GM03348 (cell line): ENCODE results near the gene KBTBD12.

Source experiments
- DNase-seq: peaks from one replicate; pipeline ENCODE4 v3.0.0; 2012; ENCODE audit warnings: low spot score

Gene KBTBD12

DNA sequence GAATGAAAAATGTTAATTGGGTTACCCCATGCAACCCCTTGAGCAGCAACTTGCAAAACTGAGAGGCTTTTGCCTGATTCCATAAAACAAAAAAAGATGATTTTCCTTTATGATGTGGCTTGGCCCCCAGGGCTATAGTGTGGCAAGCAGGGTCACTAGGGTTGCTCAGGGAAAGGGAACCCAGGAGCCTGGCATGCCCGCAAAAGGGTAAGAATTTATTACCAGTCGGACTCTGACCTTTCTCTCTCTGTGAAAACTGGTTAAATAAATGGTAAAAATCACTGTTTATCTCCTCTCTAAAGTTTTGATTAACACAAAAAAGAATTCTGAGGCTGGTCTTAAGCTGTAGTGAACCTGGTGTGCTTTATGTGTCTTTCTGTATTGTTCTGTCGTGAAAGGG, 99.5 kb downstream of the KBTBD12 start:
- no peak for DNase-seq

DNA sequence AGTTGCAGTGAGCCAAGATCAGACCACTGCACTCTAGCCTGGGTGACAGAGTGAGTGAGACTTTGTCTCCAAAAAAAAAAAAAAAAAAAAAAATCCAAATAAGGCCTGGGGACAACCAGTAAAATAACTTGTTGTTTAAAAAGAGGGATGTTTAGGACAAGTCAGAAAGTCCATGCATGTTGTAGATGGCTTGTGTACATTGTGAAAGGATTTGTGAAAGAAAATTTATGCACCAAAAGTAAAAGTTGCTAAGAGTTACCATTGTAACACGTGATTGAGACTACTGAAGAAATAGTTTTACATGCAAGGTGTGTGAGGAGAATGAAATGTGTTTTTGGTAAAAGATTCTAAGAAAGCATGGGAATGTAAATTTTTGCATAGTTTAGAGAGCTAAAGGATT, 101.5 kb downstream of the KBTBD12 start:
- DNase-seq: no peak

DNA sequence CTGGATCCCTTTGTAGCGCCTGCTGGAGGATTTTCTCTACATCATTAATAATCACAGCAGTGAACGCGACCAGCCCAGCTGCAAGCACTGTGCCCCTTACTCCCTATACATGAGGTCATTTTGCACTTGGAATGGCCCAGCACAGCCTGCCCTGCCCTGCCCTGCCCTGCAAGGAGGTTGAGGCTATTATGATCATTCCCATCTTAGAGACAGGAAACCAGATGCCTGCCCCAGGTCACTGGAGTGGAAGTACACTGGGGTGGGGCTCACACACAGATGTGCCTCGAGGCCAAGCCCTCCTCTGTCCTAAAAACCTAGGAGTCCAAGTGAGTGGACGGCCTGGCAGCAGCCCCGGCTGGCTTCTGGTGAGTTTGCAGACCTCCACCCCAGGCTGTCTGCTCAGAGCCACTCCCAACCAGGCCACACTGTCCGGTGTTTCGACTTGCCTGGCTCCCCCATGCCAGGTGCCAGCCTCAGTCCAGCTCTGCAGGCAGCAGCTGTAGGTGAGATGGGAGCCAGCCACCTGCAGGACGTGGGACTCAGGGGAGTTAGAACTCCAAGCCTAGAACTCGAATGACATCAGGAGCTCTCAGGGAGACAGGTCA, 106.8 kb downstream of the KBTBD12 start:
- DNase-seq: no peak

DNA sequence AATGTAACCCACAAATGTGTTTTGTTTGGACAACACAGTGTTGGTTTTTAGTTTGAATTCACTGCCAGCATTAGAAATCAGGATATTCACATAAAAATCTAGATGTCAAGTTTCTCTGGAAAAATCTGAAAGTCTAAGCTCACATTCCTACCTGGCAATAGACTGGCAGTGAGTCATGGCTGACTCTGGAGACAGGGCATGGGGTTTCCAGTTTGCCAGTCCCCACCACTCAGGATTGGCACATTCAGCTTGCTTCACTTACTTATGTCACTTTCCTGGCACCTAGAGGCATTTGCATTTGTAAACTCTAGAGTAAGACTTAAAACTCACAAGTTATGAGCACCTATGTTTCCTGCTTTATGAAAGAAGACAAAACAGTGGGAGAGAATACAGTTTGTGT, 118.1 kb downstream of the KBTBD12 start:
- no peak for DNase-seq

DNA sequence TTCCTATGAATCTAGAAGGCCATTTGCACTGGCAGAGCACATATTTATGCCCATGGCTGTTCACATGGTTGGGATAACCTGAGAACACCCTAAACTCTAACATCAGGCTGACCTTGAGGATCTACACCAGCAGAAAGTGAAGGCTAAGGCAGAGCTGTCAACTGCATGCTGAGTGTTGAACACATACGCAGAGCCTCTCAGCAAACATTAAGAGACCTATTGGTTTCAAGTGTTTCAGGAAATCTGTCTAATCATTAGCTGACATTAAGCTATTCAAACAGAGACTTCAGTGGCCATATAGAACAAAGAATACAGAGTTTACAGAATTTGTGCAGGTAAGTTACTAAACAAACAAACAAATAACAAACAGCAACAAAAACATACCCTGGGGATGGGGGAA, 121.1 kb downstream of the KBTBD12 start:
- DNase-seq: no peak
